CD4-positive, alpha-beta T cell (primary cell): Measurements from ENCODE around the gene B3GALT6. TPM values are rescaled to one million over a fixed set of nuclear protein-coding genes. Genes with fewer than 3 reads are reported as not detected.

ENCODE experiments used
- ATAC-seq: fragments of 200-7000 bp; cut with Tn5 transposase; one replicate; pipeline ENCODE4 v1.10.0; 2022; ENCODE audit warnings: mild to moderate bottlenecking; ENCODE audit not compliant: poor library complexity
- CTCF ChIA-PET: fragments of 350-600 bp; sonication (Branson Sonifier 250); formaldehyde crosslinking; loops from one replicate; lab custom pipeline; 2021; ENCODE audit warnings: antibody characterized with exemption, inconsistent platforms; lab: Charles Lee
- POLR2A ChIA-PET: fragments of 350-600 bp; sonication (Branson Sonifier 250); formaldehyde crosslinking; loops from one replicate; lab custom pipeline; 2021; ENCODE audit warnings: antibody characterized with exemption, inconsistent platforms; lab: Charles Lee
- DNase-seq, 14 experiments: peaks; one replicate each; pipeline ENCODE4 v3.0.0-alpha.2; 2013 to 2020; ENCODE audit warnings: mixed read lengths in 2 of 14
- H3K27ac ChIP-seq, 2 donors: one replicate each; pipeline versions ENCODE4 v1.5.1 to v1.7.0; 2013; ENCODE audit warnings: low read length in 2 of 2, low read depth in 1 of 2, mild to moderate bottlenecking in 1 of 2
- H3K27me3 ChIP-seq, 2 experiments: 1 replicate in 1 of 2; 2 replicates in 1 of 2; pipeline versions ENCODE4 v1.6.1 to v1.7.0; 2013; ENCODE audit warnings: low read length in 2 of 2, control low read depth in 1 of 2, mild to moderate bottlenecking in 1 of 2, moderate library complexity in 1 of 2; ENCODE audit not compliant: insufficient read depth in 2 of 2, control insufficient read depth in 1 of 2
- H3K36me3 ChIP-seq: one replicate; pipeline ENCODE4 v1.6.1; 2013; ENCODE audit warnings: low read length, control low read depth; ENCODE audit not compliant: insufficient read depth
- H3K4me1 ChIP-seq: one replicate; pipeline ENCODE4 v1.6.1; 2013; ENCODE audit warnings: low read length, control low read depth; ENCODE audit not compliant: insufficient read depth
- H3K4me3 ChIP-seq: one replicate; pipeline ENCODE4 v1.5.1; 2013; ENCODE audit warnings: mild to moderate bottlenecking, low read length, moderate library complexity
- H3K9me3 ChIP-seq, 2 experiments: 1 replicate in 1 of 2; 2 replicates in 1 of 2; pipeline versions ENCODE4 v1.6.1 to v1.7.0; 2013; ENCODE audit warnings: low read length in 2 of 2, mild to moderate bottlenecking in 2 of 2, control low read depth in 1 of 2, moderate library complexity in 1 of 2; ENCODE audit not compliant: control insufficient read depth in 1 of 2, insufficient read depth in 1 of 2
- H3K27ac Mint-ChIP-seq: one replicate; pipeline ENCODE4 v1.8.0; 2020; ENCODE audit warnings: mixed read lengths
- H3K27me3 Mint-ChIP-seq: one replicate; pipeline ENCODE4 v1.8.0; 2021; ENCODE audit warnings: mixed read lengths
- H3K36me3 Mint-ChIP-seq: one replicate; pipeline ENCODE4 v1.8.0; 2021; ENCODE audit warnings: low read depth, mixed read lengths
- H3K4me1 Mint-ChIP-seq: one replicate; pipeline ENCODE4 v1.8.0; 2021; ENCODE audit warnings: low read depth, mixed read lengths
- H3K4me3 Mint-ChIP-seq: one replicate; pipeline ENCODE4 v1.8.0; 2020; ENCODE audit warnings: mild to moderate bottlenecking, mixed read lengths
- H3K9me3 Mint-ChIP-seq: one replicate; pipeline ENCODE4 v1.8.0; 2020; ENCODE audit warnings: mixed read lengths
- intact Hi-C, 2 experiments: fragments of 100-400 bp; cut with DNase I in 1 of 2; cut with micrococcal nuclease in 1 of 2; formaldehyde crosslinking; loops; one replicate each; pipeline versions ENCODE4 v1.15.1 to v1.9.0; 2023 to 2025; cut with DNase I, micrococcal nuclease
- total RNA-seq, 174 experiments: library from RNA in 2 of 174; stranded (reverse) in 2 of 174; gene quantifications; one replicate each; pipeline ENCODE4 v1.2.3 and lab custom pipeline; 2021 to 2026
- TF ChIP-seq, protein P1 (sequence below): fragments of 200-600 bp; IDR thresholded peaks from one replicate; pipeline ENCODE4 v1.8.0; 2022; ENCODE audit warnings: antibody characterized with exemption, mild to moderate bottlenecking

B3GALT6 gene
- total RNA-seq, 2 experiments from 2014 or later, result 4.9 to 5.1 TPM

DNA sequence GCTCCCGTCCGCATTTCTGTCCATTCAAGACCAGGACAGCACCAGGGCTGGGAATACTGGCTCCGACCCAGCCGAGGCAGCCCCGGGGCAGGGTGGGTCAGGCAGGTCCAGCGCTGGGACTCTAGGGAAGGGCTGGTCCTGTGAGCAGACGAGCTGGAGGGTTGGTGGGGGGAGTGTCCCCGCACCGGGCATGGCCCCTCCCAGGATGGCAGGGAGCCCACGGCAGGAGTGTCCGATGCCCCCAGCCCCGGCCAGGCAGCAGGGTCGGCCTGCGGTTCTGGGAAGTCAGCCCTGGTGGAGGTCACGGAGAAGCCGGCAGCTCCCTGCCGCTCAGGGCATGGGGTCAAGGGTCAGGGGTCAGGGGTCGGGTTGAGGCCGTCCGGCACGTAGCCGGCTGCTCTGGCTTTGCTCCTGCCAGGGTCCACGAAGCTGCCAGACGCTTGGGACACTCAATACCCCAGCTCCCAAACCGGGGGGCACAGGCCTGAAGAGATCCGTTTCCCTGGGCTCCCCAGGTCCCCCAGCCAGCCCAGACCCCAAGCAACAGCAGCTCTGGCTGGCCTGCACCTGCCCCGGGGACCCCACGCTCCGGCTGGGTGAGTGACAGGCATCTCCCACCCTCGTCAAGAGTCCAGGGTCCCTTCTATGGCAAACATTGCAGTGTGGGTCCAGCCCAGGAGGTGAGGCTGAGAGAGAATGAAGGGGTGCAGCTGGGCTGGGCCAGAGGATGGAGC is 7.7 kb downstream of the B3GALT6 start:
- ATAC-seq (no peak), DNase-seq (no peak)
- CTCF ChIA-PET, result no interaction called here
- Mint-ChIP-seq H3K9me3 (no peaks in the 10 kb centered on the region), H3K36me3 (no peaks in the 10 kb centered on the region), H3K27me3 (no peaks in the 10 kb centered on the region), H3K4me3 (no peak overlapping the region), H3K27ac (no peak overlapping the region), H3K4me1 (no peaks in the 10 kb centered on the region)
- peaks cover 2 to 8% of the 10 kb centered on the region in 2 experiments for H3K27me3 ChIP-seq
- H3K4me1 ChIP-seq, result peaks cover 5% of the 10 kb centered on the region
- peaks cover 0 to 15% of the 10 kb centered on the region in 2 experiments for H3K9me3 ChIP-seq
- no peak overlapping the region for H3K4me3 ChIP-seq
- POLR2A ChIA-PET, result interaction anchor here (0.6 kb wide), 1 partner anchor 113 kb away, joined by 3 read pairs; no protein-coding TSS in a partner anchor
- H3K27ac ChIP-seq, result no peak overlapping the region
- H3K36me3 ChIP-seq, result peaks cover under 1% of the 10 kb centered on the region
- intact Hi-C loops, result no loop called here
- TF ChIP-seq, protein P1, sequence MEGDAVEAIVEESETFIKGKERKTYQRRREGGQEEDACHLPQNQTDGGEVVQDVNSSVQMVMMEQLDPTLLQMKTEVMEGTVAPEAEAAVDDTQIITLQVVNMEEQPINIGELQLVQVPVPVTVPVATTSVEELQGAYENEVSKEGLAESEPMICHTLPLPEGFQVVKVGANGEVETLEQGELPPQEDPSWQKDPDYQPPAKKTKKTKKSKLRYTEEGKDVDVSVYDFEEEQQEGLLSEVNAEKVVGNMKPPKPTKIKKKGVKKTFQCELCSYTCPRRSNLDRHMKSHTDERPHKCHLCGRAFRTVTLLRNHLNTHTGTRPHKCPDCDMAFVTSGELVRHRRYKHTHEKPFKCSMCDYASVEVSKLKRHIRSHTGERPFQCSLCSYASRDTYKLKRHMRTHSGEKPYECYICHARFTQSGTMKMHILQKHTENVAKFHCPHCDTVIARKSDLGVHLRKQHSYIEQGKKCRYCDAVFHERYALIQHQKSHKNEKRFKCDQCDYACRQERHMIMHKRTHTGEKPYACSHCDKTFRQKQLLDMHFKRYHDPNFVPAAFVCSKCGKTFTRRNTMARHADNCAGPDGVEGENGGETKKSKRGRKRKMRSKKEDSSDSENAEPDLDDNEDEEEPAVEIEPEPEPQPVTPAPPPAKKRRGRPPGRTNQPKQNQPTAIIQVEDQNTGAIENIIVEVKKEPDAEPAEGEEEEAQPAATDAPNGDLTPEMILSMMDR, result no peak

DNA sequence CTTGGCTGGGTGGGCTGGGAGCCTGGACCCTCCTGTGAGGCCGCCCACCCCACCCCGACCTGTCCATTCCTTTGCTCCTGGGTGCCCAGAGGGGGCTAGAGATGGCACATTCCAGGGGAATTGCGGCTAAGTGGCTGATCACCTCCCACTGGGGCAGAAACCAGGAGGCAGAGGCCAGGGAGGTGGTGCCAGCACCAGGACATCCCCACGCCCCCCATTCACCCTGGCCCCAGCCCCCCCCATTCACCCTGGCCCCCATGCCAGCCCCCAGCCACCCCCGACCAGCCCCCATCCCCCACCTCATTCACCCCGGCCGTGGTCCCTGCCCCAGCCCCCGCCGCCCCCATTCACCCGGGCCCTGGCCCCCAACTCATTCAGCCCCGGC is 8.3 kb downstream of the B3GALT6 start:
- POLR2A ChIA-PET, result no interaction called here

DNA sequence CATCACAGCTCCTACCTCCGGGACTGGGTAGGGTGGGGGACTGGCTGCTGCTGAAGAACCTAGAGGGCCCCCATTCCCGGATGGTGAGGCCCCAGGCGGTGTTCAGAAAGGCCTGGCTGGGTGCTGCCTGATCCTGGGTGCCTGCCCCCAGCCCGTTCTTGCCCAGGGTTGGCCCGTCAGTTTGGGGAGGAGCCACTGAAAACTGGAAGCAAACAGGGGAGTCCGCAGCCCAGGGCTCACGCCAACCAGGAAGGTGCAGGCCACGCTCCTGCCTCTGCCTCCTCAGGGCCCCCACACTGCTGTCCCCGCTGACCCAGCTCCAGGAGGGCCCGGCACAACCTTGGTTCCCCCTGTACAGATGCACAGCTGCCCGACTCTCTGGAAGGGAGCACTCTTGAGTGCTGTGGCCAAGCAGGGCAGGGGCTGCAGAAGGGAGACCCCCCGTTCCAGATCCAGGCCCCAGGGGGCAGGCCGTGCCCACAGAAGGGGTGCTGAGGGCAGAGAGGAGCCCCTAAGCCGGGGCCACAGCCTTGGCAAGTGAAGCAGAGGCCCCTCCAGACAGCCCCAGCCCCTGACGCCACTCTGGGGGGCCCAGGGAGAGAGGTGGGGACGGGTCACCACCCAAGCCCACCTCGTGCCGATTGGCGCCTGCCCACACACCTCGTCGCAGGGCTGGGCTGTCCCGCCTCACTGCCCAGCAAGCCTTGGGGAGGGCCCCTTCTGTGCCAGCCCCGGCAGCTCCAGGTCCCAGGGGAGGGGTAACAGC is 9.0 kb downstream of the B3GALT6 start:
- no peak overlapping the region for H3K4me3 ChIP-seq
- Mint-ChIP-seq H3K4me3 (no peak overlapping the region), H3K9me3 (no peaks in the 10 kb centered on the region), H3K36me3 (no peaks in the 10 kb centered on the region), H3K27ac (no peak overlapping the region), H3K27me3 (no peaks in the 10 kb centered on the region), H3K4me1 (no peaks in the 10 kb centered on the region)
- H3K27me3 ChIP-seq, result peaks cover 10 to 16% of the 10 kb centered on the region in 2 experiments
- H3K36me3 ChIP-seq, result no peaks in the 10 kb centered on the region
- H3K27ac ChIP-seq, result no peak overlapping the region
- DNase-seq, result no peak
- POLR2A ChIA-PET, result no interaction called here
- CTCF ChIA-PET, result no interaction called here
- TF ChIP-seq, protein P1, result no peak
- ATAC-seq, result no peak
- peaks cover 0 to 21% of the 10 kb centered on the region in 2 experiments for H3K9me3 ChIP-seq
- intact Hi-C loops, result no loop called here
- H3K4me1 ChIP-seq, result peaks cover 5% of the 10 kb centered on the region

More for the DNA sequence above, 8.3 kb downstream of the B3GALT6 start:
- CTCF ChIA-PET, result no interaction called here
- TF ChIP-seq, protein P1, result no peak
- Mint-ChIP-seq H3K9me3 (no peaks in the 10 kb centered on the region), H3K4me1 (no peaks in the 10 kb centered on the region), H3K36me3 (no peaks in the 10 kb centered on the region), H3K4me3 (no peak overlapping the region), H3K27me3 (no peaks in the 10 kb centered on the region), H3K27ac (no peak overlapping the region)
- intact Hi-C loops, result no loop called here
- Histone ChIP-seq H3K27ac (no peak overlapping the region), H3K4me1 (peaks cover 5% of the 10 kb centered on the region), H3K9me3 (peaks cover 0 to 15% of the 10 kb centered on the region in 2 experiments), H3K27me3 (peaks cover 3 to 9% of the 10 kb centered on the region in 2 experiments), H3K36me3 (no peaks in the 10 kb centered on the region), H3K4me3 (no peak overlapping the region)
- ATAC-seq (no peak), DNase-seq (no peak)
